HG03354 (cell line): ENCODE results near the gene STAT5A.
"Not testable (repeated sequence)": the region's sequence is repeated elsewhere in the genome, so short reads cannot be mapped to it uniquely, and the experiment has no call there.

ENCODE experiments used
- ATAC-seq: cut with Tn5 transposase; IDR thresholded peaks from one replicate; pipeline ENCODE4 v1.9.1; 2021; ENCODE audit warnings: mild to moderate bottlenecking; ENCODE audit not compliant: unreplicated experiment, poor library complexity, severe bottlenecking

The STAT5A gene

DNA sequence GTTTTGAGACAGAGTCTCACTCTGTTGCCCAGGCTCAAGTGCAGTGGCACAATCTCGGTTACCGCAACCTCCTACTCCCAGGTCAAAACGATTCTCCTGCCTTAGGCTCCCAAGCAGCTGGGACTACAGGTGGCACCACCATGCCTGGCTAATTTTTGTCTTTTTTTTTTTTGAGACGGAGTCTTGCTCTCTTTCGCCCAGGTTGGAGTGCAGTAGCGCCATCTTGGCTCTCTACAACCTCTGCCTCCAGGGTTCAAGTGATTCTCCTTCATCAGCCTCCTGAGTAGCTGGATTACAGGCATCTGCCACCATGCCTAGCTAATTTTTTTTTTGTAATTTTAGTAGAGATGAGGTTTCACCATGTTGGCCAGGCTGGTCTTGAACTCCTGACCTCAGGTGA lies 29.7 kb downstream of the STAT5A start:
- ATAC-seq, result not testable (repeated sequence)

DNA sequence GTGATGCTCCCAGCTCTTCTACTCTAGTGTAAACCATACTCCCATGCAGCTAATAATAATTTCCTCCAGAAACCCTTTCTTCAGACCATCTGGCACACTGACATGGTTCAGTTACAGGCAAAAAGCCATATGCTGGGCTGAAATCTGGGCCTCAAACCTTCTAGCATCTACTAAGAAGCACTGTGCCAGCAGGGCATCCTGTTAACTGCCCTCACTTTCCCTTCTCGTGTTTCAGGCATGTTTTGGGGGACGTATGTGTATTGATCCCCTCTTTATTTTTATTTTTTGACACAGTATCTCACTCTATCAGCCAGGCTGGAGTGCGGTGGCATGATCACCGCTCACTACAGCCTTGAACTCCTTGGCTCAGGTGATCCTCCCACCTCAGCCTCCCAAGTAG lies 33.3 kb downstream of the STAT5A start:
- ATAC-seq, result no peak

DNA sequence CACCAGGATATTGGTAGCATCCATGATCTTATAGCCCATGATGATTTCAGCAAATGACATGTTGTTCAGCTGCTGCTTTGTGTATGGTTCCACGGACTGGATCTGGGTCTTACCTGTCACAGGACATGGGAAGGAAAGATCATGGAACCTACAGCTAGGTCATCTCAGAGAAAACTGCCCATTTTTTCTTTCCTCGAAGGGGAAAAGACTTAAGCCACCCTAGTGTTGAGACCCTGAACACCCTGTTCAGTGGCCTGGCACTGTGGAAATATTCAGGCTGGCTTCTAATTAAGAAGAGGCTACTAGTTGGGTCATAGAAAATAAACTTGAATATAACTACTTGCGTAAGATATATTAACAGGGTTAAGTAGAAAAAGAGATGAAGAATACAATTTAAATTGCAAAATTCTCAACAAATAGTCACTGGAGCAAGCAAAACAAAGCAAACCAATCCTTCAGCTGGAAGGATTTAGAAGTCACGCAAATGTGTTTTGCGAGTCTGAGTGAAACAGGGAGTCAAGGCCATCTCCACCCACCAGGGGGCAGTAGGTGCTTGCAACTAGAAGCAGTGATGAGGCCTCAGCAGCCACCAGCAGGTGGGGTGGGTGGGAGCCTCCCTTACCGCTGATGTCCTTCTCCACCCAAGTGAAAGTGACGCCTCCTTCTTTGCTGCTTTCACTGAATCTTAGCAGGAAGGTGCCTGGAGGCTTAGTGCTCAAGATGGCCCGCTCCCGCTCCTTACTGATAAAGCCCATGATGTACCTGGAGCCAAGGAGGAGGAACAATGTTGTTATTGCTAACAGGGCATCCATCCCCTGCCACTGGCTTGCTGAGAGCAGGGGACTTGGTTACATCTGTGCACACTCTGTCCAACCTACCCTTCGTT lies 34.3 kb downstream of the STAT5A start:
- ATAC-seq, result peak; percentile 72

DNA sequence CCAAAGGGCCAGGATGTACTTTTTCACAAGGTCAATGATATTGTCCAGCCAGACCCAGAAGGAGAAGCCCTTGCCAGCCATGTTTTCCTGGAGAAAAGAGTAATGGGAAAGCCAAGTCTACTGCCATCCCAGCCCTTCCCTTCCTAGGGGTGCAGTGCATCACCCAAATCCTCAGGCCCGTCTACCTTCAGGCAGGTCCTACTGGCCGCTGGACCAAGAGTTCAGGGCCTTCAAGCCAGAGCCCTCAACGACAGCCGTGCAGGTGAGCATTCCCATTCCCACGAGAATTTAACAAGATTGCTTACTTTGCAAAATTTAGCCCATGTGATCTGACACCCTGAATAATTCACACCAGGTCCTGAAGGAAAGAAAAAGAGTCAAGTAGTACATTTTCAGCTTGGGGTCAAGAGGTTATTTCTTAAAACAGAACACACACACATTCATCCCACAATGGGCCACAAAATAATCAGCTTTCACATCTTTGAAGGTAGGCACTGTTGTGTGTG lies 35.0 kb downstream of the STAT5A start:
- no peak for ATAC-seq

DNA sequence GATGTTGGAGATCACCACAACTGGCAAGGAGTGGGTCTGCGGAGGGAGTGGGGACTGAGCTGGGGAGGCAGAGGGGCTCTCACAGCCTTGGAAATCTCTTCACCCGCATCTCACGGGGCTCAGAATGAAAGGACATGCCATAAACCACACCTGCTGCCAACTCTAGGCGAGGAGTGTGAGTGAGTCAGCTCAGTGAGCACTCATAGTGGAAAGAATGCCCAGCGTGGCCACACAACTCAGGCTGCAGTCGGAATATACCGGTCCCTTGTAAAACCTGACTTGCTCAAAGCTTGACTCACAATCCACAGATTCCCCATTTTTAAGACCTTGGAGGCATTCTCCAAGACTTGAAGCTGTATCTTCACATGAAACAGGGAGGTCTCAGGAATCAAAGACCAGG lies 36.7 kb downstream of the STAT5A start:
- no peak for ATAC-seq

DNA sequence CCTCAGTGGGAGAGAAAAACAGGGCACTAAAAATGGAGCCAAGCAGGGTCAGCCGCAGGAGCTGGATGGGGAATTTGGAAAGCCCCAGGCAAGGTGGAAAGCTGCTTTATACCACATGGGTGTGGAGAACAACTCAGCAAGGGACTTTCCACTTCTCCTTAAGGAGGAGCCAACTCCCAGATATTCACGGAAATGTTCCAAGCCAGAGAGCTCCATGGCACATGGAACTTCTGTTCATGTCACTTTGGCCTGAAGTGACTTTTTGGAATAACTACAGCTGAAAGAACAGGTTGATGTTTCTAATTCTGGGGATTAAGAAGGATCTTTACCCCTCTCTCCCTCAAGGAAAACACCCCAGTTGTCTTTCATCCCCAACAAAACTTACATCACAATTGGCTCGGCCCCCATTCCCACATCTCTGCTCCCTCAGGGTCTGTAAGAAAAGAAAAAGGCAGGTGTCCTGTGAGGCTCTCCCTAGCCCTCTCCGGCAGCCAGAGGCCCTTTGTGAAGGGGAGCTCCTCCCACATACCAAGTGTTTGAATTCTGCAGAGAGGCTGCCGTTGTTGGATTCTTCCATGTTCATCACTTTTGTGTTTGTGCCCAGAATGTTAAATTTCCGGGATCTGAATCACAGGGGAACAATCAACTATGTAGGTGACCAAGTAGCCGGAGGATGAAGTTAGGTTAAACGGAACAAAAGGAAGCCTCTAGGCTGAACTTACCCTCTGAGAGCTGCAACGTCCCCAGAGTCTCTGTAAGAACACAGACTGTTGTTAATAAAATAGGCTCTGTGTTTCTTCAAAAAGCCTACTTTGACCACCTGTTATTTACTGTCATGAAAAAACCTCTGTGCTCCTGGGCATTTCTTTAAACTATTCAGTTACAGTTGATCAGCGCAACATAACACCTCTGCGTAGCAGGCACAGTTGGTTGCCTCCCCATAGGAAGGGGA lies 41.0 kb downstream of the STAT5A start:
- ATAC-seq, result no peak

DNA sequence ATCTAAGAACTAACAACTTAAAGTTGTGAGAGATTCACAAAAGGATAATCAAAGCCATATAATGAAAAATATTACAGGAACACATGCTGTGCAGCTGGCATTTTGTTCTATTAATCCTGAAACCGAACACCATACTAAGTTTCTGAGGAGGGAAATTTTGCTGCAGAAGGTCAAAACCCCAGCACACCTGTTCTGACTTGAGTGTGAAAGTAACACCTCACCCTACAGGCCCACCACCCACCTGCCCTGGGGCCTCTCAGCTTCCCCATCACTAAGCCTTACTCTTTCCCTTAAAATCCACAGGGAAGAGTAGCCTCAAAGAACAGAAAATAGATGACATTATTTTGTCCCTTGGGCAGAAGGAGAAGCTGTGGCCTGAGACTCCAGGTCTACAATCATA lies 44.8 kb downstream of the STAT5A start:
- no peak for ATAC-seq

DNA sequence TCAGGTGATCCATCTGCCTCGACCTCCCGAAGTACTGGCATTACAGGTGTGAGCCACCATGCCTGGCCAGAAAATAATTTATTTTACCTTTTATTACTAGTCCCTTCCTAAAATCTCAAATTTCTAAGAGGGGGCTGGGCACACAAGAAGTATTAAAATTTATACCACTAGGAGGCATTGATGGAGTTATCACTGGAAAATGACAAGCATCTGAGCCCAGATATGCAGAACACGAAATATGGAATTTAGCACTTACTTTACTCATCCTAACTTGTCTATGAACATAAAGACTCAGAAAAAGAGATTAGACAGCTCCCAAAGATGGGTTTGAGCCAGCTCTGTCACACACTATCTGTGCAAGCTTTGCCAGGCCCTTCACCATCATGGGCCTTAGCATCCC lies 46.4 kb downstream of the STAT5A start:
- no peak for ATAC-seq

DNA sequence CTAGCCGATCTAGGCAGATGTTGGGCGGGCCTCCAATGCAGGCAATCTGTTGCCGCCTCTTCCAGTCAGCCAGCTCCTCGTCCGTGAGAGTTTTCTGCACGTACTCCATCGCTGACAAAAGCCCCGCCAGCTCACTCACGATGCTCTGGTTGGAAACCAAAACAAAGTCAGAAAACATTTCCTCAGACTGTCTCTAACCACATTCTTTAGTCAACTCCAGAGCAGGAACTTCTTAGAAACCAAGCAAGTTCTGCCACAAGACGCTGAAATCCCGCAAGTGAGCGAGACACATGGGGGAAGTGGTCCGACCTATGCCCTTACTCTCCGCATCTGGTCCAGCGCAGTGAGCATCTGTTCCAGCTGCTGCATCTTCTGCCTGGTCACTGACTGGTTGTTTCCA lies 49.1 kb downstream of the STAT5A start:
- no peak for ATAC-seq

DNA sequence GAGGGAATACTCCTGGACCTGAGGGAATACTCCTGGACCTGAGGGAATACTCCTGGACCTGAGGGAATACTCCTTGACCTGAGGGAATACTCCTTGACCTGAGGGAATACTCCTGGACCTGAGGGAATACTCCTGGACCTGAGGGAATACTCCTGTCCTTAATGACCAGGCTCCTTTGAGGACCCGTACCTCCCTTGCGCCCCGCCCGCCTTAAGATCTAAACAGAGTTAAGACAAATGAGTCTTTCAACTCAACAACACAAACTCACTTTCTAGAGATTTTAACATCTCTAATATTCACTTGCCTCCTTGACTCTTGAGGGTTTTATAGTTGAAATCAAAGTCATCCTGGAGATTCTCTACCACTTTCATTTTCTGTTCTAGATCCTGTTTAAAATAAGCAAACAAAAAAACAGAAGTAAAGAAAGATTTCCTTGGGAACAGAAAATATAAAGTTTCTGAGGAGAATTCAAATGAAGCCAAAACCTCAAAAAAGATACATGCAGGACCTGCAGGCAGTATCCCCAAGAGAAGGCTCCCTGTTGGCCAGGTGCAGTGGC lies 50.2 kb downstream of the STAT5A start:
- no peak for ATAC-seq

DNA sequence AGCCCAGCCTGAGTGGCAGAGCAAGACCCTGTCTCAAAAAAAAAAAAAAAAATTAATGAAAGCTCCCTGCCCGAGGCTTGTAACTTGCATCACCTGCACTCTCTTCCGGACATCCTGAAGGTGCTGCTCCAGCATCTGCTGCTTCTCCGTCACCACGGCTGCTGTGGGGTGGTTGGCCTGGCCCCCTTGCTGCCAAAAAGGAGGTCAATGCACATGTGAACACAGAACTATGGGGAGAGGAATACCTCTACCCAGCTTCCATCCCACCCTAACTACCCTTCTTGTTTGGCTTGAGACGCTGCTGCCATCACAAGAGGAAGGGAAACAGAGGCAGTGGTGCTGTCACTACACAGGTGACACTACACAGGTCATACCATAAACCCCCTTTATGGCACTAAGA lies 50.9 kb downstream of the STAT5A start:
- ATAC-seq, result no peak

DNA sequence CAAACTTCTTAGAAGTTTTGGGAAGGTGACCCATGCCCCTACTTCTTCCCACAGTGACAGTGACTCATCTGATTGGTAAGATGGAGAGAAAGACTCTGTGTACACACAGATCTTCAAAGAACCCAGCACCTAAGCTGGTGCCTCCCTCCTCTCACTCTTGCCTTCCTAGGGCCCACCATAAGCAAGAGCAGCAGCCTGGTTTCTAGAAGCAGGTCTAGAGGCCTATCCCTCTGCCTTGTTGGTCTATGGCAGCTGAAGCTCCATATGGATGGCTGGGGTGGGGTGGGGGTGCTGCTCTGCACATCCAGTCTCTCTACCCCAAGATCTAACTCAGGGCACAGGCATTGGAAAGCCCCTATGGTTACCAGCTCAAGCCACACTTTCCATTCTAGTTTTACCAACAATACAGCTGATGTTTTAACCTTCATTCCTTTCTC lies 52.4 kb downstream of the STAT5A start:
- no peak for ATAC-seq

DNA sequence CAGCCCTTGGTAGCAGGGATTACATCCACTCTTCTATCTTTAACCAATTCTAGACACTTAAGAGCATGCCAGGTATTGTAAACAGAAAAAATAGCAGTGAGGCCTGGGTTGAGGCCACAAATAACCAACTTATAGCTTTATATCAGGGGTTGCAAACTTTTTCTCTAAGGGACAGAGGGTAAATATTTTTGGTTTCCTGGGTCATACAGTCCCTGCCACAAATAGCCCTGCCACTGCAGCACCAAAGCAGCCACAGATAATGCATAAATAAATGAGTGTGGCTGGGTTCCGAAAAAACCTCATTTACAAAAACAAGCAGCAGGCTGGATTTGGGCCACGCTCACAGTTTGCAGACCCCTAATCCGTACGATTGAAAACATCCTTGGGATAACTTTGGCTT lies 53.3 kb downstream of the STAT5A start:
- no peak for ATAC-seq

DNA sequence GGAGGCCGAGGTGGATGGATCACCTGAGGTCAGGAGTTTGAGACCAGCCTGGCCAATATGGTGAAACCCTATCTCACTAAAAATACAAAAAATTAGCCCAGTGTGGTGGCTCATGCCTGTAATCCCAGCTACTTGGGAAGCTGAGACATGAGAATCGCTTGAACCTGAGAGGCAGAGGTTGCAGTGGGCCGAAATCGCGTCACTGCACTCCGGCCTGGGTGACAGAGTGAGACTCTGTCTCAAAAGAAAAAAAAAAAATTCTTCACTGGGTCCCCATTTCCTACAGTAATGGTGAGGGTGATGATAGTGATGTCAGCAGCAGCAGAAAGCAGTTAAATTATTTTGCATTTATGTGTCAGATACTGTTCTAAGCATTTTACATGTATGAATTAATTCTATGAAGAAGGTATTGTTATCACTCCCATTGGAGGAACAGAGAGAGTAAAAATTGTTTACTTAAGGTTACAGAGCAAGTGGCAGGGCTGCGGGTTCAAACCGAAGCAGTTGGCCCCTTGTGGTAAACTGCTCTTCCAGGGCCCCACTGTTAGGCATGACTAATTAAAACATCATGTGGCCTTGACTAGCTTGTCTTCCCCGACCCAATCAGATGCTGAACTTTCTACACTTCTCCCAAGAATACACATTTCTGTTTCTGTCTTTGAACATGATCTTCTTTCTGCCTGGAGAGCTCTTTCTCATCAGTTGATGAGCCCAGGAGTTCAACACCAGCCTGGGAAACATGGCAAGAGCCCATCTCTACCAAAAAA lies 54.1 kb downstream of the STAT5A start:
- no peak for ATAC-seq

DNA sequence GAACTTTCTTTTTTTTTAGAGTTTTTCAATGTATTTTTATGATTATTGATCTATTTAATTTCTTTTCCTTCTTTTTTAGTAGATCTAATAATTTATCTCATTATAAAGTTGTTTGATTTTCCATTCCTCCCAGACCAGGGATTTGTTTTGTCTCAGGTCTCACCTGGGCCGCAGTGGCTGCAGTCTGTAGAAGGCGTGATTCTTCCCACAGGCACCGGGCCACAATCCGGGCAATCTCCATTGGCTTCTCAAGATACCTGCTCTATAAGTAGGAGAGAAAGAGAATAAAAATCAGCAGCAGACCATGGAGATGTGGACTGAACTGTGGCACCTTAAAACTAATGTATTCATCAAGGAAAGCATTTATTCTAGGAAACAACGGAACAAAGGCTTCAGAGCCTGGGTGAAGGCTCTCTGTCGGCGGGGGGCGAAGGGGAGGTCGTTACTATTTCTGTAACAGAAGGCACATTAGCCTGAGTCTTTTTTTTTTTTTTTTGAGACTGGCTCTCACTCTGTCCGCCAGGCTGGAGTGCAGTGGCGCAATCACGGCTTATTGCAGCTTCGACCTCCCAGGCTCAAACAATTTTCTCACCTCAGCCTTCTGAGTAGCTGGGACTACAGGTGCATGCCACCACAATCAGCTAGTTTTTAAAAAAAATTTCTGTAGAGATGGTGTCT lies 57.2 kb downstream of the STAT5A start:
- ATAC-seq, result no peak

DNA sequence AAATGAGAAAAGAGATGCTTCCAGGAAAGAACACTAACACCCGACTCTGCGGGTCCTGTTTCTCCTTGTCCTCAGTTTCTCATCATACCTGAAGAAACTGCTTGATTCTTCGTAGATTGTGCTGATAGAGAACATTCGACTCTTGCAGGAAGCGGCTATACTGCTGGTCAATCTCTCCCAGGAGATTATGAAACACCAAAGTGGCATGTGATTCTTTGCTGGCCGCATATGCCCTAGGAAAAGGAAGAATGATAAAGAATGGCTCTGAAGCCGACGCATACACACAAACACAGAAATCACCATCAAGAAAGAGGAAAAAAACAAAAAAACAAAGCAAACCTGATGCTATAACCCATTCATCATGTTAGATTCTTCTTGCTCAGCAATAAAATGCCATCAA lies 58.2 kb downstream of the STAT5A start:
- ATAC-seq, result no peak

DNA sequence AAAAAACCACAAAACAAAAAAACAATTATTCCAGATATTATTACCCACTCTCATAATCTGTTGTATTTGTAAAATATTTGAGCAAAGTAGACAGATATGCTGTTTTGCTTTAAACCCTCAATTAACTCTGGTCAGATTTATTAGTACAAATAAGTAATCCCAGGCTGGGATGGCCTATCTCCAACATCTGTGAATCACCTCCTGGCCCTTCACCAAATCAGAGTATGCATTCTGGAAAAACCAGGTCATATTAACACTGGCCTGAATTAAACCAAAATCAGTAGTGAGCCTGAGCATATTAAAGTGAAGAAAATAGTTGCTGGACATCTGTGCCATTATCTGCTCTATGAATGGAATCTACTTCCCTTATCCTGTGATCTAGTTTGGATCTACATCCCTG lies 58.9 kb downstream of the STAT5A start:
- no peak for ATAC-seq

DNA sequence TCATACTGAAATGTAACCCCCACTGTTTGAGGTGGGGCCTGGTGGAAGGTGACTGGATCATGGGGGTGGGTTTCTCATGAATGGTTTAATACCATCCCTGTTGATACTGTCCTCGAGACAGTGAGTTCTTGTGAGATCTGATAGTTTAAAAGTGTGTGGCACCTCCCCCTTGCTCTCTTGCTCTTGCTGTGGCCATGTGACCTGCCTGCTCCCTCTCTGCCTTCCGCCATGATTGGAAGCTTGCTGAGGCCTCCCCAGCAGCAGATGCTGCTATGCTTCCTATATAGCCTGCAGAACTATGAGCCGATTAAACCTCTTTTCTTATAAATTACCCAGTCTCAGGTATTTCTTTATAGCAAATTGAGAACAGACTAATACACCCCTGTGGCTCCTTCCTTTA lies 59.3 kb downstream of the STAT5A start:
- no peak for ATAC-seq

DNA sequence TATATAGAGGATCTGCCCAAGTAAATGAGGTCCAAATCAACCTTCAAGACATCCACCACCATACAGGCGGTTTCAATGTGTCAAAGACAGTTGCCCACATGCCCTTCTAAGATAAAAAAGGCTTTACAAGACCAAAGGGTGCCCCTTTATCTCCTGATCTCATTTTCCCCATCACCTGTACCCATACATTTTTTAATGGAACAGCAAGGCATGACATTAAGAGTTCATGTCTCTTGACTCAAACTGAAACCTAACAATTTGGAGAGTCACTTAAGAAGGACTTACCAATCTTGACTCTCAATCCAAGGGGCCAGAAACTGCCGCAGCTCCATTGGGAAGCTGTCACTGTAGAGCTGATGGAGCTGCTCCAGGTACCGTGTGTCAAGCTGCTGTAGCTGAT lies 59.8 kb downstream of the STAT5A start:
- ATAC-seq, result no peak
